Endodermal cell (in vitro differentiated cells): Measurements from ENCODE around the gene RAB31. TPM values are rescaled to one million over a fixed set of nuclear protein-coding genes. Genes with fewer than 3 reads are reported as not detected.

Experiments
- DNase-seq: peaks from one replicate; pipeline ENCODE4 v3.0.0-alpha.2; 2017
- H3K27ac ChIP-seq: 2 replicates; pipeline ENCODE4 v1.5.1; 2013; ENCODE audit warnings: mild to moderate bottlenecking, low read depth, low read length, moderate library complexity
- H3K27me3 ChIP-seq: 2 replicates; pipeline ENCODE4 v1.6.1; 2013; ENCODE audit warnings: mild to moderate bottlenecking, low read length, moderate library complexity; ENCODE audit not compliant: insufficient read depth, control insufficient read depth, poor library complexity, severe bottlenecking
- H3K36me3 ChIP-seq: 2 replicates; pipeline ENCODE4 v1.7.0; 2013; ENCODE audit warnings: mild to moderate bottlenecking, low read length, moderate library complexity; ENCODE audit not compliant: control insufficient read depth, insufficient read depth
- H3K4me1 ChIP-seq: one replicate; pipeline ENCODE4 v1.7.0; 2013; ENCODE audit warnings: low read length; ENCODE audit not compliant: control insufficient read depth, insufficient read depth
- H3K4me3 ChIP-seq: 2 replicates; pipeline ENCODE4 v1.5.1; 2013; ENCODE audit warnings: mild to moderate bottlenecking, low read length, moderate library complexity
- H3K9ac ChIP-seq: 2 replicates; pipeline ENCODE4 v1.6.1; 2013; ENCODE audit warnings: mild to moderate bottlenecking, low read length, moderate library complexity; ENCODE audit not compliant: poor library complexity, severe bottlenecking; ENCODE audit errors: extremely low read depth
- H3K9me3 ChIP-seq: 2 replicates; pipeline ENCODE4 v1.6.1; 2013; ENCODE audit warnings: mild to moderate bottlenecking, low read length, moderate library complexity; ENCODE audit not compliant: control insufficient read depth
- H3K27ac Mint-ChIP-seq: 2 replicates; pipeline ENCODE4 v1.8.0; 2020; ENCODE audit warnings: mixed read lengths
- H3K27me3 Mint-ChIP-seq: 2 replicates; pipeline ENCODE4 v1.8.0; 2021; ENCODE audit warnings: mild to moderate bottlenecking, mixed read lengths; ENCODE audit not compliant: insufficient read depth
- H3K36me3 Mint-ChIP-seq: 2 replicates; pipeline ENCODE4 v1.8.0; 2020; ENCODE audit warnings: low read depth, mixed read lengths
- H3K4me1 Mint-ChIP-seq: 2 replicates; pipeline ENCODE4 v1.8.0; 2020; ENCODE audit warnings: mixed read lengths
- H3K4me3 Mint-ChIP-seq: 2 replicates; pipeline ENCODE4 v1.8.0; 2020; ENCODE audit warnings: mild to moderate bottlenecking, moderate library complexity, mixed read lengths
- H3K9me3 Mint-ChIP-seq: 2 replicates; pipeline ENCODE4 v1.8.0; 2020; ENCODE audit warnings: mild to moderate bottlenecking, mixed read lengths
- WGBS, 2 experiments: methylation state at CpG; one replicate each; pipeline versions ENCODE4 v1.1.5 to v1.1.7; 2013; ENCODE audit warnings: missing lambda C conversion rate in 2 of 2, mixed read lengths in 1 of 2; ENCODE audit not compliant: insufficient coverage in 1 of 2, insufficient read length in 1 of 2; 5-methylcytosine and 5-hydroxymethylcytosine counted together
- total RNA-seq, 2 donors: library from RNA; stranded (reverse); fragmentation: NEBNext Ultra II Directional in 1 of 2; extraction: Animal tissue kit (Norgen Biotek cat#: 25700) in 1 of 2; gene quantifications; 2 replicates in 1 of 2; 3 replicates in 1 of 2; pipeline ENCODE4 v1.2.1, GENCODE V29; 2021
- TF ChIP-seq, protein P1 (sequence below): fragments of 200-600 bp; sonication (generic); conservative IDR thresholded peaks from 2 replicates; pipeline ENCODE4 v1.5.0; 2021; ENCODE audit warnings: antibody characterized with exemption, mild to moderate bottlenecking

RAB31 gene
- total RNA-seq, 2 donors from 2014 or later = 11.7 to 20.3 TPM

DNA sequence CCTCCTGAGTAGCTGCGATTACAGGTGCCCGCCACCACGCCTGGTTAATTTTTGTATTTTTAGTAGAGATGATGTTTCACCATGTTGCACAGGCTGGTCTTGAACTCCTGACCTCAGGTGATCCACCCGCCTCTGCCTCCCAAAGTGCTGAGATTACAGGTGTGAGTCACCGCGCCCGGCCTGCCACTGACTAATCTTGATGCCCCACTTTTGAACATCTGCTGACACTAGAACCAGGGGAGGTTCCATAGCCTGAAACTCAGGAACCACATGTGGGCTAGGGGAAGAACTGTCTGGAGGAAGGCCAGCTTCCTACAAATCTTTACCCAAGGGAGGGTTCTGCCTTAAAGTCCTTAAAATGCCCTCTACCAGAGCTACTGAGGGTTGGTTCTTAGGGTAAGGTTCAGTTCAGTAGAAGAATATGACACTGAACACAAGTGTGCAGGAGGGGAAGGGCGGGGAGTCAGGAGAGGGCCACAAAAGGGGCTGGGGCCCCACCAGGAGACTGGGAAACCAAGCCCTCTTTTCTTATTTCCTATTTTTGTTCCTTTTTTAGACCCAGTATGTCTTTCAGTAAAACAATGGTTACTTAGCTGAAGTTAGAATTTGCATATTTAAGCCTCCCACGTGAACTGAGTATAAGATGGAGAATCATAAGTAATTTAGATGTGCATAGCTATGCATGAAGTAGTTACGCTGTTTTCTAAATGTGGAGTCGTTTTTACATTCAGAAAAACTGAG, 6.3 kb upstream of the RAB31 start:
- 91% methylated on average over 7 to 11 of the region's 11 CpGs for WGBS, 2 experiments
- no peak for DNase-seq
- Histone ChIP-seq H3K36me3 (no peaks in the 10 kb centered on the region), H3K4me1 (peaks cover 6% of the 10 kb centered on the region), H3K9me3 (no peaks in the 10 kb centered on the region), H3K4me3 (no peak overlapping the region), H3K9ac (no peak overlapping the region), H3K27ac (no peak overlapping the region), H3K27me3 (peaks cover 69% of the 10 kb centered on the region)
- TF ChIP-seq, protein P1, sequence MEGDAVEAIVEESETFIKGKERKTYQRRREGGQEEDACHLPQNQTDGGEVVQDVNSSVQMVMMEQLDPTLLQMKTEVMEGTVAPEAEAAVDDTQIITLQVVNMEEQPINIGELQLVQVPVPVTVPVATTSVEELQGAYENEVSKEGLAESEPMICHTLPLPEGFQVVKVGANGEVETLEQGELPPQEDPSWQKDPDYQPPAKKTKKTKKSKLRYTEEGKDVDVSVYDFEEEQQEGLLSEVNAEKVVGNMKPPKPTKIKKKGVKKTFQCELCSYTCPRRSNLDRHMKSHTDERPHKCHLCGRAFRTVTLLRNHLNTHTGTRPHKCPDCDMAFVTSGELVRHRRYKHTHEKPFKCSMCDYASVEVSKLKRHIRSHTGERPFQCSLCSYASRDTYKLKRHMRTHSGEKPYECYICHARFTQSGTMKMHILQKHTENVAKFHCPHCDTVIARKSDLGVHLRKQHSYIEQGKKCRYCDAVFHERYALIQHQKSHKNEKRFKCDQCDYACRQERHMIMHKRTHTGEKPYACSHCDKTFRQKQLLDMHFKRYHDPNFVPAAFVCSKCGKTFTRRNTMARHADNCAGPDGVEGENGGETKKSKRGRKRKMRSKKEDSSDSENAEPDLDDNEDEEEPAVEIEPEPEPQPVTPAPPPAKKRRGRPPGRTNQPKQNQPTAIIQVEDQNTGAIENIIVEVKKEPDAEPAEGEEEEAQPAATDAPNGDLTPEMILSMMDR = no peak
- Mint-ChIP-seq H3K27ac (no peak overlapping the region), H3K27me3 (peaks cover 48% of the 10 kb centered on the region), H3K4me3 (no peak overlapping the region), H3K36me3 (no peaks in the 10 kb centered on the region), H3K9me3 (no peaks in the 10 kb centered on the region), H3K4me1 (peaks cover 44% of the 10 kb centered on the region)

DNA sequence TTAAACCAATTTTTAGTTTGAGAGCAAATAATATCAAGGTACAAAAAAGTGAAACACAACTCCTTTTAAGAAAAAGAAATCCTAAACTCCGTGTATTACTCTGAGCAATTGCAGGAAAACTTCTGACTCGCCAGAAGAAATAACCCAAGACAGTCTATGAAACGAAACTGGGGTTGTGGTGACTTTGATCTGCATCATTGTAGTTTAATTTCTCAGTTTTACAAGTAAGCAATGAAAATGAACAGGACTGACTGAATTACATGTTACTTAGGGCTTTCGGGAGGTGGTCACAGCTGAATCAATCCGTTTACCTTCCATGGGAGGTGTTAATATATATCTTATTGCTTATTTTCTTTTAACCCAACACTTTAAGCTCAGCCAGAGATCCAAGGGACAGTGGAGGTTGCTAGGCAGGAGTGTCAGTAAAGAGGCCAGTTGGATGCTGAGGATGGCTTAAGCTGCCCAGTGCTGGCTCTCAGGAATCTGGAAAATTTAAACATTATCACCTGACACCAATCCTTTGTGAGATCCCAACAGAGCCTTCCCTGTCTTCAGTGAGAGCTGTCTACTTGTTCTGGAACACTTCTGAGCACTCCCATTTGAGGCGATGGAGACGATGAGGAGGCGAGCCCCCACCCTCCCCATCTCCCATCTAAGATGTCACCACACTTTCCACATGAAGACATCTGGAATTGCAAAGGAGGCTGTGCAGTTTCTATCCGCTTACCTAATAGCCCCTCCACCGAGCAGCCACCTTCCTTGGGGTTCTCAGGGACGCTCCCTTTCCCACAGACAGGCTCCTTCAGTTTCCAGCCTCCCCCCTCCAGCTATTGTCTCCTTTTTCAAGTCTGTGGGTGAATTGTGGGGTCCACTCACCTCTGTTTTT, 3.6 kb upstream of the RAB31 start:
- H3K36me3 Mint-ChIP-seq = no peaks in the 10 kb centered on the region

DNA sequence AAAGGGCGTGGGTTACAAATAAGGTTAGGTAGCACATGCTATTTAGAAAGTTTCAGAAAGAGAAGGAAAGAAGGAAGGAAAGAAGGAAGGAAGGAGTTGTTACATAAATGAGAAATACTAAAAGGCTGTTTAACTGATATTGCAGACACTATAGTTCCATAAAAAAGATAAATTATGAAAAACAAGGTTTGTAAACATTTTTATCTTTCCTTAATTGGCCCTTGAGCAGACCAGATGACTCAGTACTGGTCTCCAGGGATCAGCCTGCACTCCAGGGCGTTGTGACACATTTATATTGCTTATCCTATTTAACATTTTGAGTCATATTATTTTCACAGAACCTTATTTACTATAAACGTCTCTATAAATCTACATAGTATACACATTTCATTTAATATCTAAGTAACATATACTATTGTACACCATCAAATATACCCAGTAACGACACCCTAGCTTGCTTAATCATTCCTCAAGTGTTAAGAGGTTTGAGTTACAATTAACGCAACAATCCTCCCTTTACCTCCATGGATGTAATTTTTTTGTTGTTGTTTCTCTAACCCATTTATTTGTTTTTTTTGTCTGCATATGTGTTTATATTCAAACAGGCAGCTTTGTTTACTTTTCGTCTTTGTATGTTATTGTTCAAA, 2.8 kb upstream of the RAB31 start:
- DNase-seq = no peak
- no peak overlapping the region for H3K27ac ChIP-seq
- peaks cover 3% of the 10 kb centered on the region for H3K4me1 ChIP-seq
- no peak overlapping the region for H3K4me3 ChIP-seq
- H3K9ac ChIP-seq = no peak overlapping the region
- H3K36me3 Mint-ChIP-seq = no peaks in the 10 kb centered on the region
- H3K4me1 Mint-ChIP-seq = peaks cover 51% of the 10 kb centered on the region
- H3K36me3 ChIP-seq = no peaks in the 10 kb centered on the region
- peaks cover 64% of the 10 kb centered on the region for H3K27me3 Mint-ChIP-seq
- H3K9me3 Mint-ChIP-seq = no peaks in the 10 kb centered on the region
- H3K9me3 ChIP-seq = no peaks in the 10 kb centered on the region
- no peak overlapping the region for H3K4me3 Mint-ChIP-seq
- WGBS, 2 experiments = 86 to 90% methylated on average over 4 to 5 of the region's 6 CpGs
- peaks cover 82% of the 10 kb centered on the region for H3K27me3 ChIP-seq
- H3K27ac Mint-ChIP-seq = no peak overlapping the region
- TF ChIP-seq, protein P1 = no peak

More for the DNA sequence above, 3.6 kb upstream of the RAB31 start:
- Histone ChIP-seq H3K9me3 (no peaks in the 10 kb centered on the region), H3K9ac (no peak overlapping the region), H3K4me1 (peaks cover 6% of the 10 kb centered on the region), H3K27me3 (peaks cover 74% of the 10 kb centered on the region), H3K36me3 (no peaks in the 10 kb centered on the region), H3K27ac (no peak overlapping the region), H3K4me3 (no peak overlapping the region)
- TF ChIP-seq, protein P1 = no peak
- Mint-ChIP-seq H3K4me3 (no peak overlapping the region), H3K27me3 (peaks cover 56% of the 10 kb centered on the region), H3K27ac (no peak overlapping the region), H3K4me1 (peaks cover 55% of the 10 kb centered on the region), H3K9me3 (no peaks in the 10 kb centered on the region)
- DNase-seq = no peak
- WGBS, 2 experiments = 92 to 94% methylated on average over 6 to 9 of the region's 11 CpGs
